HL-60/S4 treated with retinoic acid at 250 ng/mL for 4 days and 3 days (cell line): ENCODE measurements around the gene CACFD1.

Experiments
- in situ Hi-C: fragments of 300-500 bp; cut with MboI; formaldehyde crosslinking; loops from 2 replicates; pipeline ENCODE4 v1.7.0; 2022; ENCODE audit warnings: low sequenced_read_pairs

CACFD1 gene

DNA sequence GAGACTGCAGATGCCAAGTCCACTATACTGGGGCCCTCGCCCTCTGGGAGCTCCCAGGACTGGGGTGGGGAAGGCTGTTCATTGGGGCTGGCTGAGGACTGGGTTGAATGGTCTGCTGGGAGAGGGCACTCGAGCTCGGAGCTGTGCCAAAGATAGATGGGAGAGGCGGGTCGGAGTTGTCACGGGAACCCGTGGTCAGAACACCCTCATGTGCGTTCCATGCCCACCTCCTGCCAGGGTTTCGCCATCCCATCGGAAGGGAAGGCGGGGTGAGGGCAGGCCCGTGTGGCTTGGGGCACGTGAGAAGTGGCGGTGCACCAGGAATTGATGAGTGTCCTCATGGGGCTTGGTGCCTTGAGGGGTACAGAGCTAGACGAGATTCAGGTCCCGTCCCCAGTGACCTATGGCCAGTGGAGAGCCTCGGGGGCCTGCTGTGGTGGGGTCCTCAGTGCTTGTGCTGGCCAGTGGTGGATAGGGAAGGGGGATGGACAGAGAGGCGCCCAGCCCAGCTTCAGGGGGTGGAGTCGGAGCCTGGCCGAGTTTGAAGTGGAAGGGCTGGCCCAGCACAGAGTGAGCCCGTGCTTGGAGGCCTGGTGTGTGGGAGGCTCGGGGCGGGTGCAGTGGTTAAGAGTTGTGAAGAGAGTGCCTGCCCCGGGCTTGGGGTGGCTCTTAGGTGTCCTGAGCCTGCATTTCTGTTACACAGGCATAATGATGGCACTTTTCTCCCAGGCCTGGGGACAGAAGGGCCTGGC is 4.3 kb downstream of the CACFD1 start:
- in situ Hi-C loops = no loop called here

DNA sequence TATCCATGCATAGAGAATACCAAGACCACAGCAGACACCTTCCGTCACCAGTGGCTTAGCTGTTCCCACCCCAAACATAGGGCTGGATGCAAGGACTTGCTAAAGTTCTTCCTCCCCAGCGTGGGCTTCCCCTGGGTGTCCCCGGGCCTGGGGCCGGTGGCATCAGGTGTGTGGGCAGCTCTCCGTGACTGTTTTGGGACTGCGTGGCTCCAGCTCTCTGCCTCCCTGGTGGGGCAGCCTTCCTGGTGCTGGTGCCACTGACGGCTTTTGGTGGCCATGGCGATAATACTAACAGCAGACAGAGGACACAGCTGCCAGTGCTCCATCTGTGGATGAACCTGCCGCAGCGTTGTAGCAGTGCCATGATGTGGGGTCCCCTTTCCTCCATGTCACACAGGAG is 4.9 kb downstream of the CACFD1 start:
- in situ Hi-C loops = no loop called here

DNA sequence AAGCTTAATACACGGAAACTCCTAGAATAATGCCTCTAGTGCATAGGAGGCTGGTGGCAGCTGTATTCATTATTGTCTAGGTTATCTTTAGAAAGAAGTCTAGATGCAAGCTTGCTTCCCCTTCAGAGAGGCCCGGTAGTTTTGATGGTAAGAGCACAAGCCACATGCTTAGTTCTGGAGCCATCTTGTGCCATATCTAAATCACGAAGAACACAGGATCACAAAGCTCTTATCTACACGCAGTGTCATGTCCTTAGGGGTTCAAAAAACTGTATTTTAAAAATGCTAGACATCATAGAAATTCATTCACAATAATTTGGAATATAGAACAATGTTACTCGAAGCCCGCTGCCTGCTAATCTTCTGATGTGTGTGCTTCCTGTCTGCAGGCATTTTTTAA is 6.2 kb downstream of the CACFD1 start:
- in situ Hi-C loops = no loop called here

GRCh38 chr9:133467101-133467500 is 7.3 kb downstream of the CACFD1 start:
- in situ Hi-C loops = no loop called here

DNA sequence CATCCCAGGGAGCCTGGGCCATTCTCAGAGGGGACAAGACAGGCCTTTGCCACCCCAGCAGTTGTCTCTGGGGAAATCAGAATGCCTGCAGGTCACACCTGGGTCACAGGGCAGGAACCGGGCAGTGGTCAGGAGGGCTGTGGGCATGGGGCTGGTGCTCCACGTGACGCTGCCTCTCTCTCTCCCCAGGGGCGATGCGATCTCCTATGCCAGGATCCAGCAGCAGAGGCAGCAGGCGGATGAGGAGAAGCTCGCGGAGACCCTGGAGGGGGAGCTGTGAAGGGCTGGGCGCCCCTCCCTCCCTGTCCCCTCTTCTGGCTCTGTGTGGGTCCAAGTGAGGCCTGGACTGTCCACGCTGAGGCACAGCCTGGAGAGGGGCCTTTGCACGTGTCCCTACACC is 8.6 kb downstream of the CACFD1 start:
- in situ Hi-C loops = no loop called here

GRCh38 chr9:133468777-133469421 is 9.1 kb downstream of the CACFD1 start:
- in situ Hi-C loops = no loop called here

DNA sequence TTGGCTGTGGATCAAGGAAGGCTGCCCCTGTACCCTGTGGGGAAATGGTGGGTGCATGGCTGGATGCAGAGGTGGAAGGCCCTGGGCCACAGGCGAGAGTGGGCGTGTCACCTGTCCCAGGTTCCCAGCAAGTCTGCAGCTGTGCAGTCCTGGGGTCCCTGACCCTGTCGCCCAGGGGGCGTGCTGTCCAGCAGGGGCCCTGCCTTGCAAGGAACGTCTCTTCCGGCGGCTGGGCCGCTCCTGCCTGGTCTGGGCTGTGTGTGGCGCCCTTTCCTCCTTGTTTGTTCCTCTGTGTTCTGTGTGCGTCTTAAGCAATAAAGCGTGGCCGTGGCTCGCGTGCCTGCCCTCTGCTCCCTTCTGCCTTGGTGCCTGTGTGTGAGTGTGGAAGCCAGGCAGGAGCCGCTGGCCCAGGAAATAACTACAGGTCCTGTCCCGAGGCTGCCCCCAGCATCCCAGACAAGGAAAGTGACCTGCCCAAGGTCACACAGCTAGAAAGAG is 10.7 kb downstream of the CACFD1 start:
- in situ Hi-C loops = no loop called here

- in situ Hi-C loops = no loop called here
Observed at GRCh38 chr9:133470988-133471387, 11.2 kb downstream of the CACFD1 start.

- in situ Hi-C loops = no loop called here
Observed at GRCh38 chr9:133471551-133472276, 11.9 kb downstream of the CACFD1 start.

- in situ Hi-C loops = no loop called here
Observed at GRCh38 chr9:133472277-133472645, 12.5 kb downstream of the CACFD1 start.

DNA sequence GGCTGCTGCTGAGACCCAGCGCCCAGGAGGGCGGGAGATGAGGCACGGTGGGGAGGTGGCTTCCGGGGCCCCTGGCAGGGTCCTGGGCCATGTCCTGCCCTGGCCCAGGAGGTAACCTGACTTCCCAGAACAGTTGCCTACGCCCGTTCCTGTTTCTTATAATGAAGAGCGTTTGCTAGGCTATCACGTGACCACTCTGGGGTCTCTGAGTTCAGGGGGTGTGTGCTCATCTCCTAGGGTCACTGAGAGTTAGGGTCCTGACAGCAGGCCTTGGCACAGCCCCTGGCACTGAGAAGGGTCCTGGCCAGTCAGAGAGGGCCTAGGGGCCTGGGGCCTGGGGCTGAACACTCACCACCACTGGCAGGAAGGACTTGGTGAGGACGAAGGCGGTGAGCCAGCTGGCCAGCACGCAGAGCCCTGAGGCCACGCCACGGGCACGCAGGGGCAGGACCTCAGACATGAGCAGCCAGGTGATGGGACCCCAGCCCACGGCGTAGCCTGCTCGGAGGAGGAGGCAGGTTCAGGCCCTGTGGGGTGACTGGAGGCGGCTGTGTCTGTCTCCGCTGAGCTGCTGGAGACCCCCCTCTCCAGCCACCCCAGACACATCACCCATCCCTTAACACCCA is 13.1 kb downstream of the CACFD1 start:
- in situ Hi-C loops = no loop called here

DNA sequence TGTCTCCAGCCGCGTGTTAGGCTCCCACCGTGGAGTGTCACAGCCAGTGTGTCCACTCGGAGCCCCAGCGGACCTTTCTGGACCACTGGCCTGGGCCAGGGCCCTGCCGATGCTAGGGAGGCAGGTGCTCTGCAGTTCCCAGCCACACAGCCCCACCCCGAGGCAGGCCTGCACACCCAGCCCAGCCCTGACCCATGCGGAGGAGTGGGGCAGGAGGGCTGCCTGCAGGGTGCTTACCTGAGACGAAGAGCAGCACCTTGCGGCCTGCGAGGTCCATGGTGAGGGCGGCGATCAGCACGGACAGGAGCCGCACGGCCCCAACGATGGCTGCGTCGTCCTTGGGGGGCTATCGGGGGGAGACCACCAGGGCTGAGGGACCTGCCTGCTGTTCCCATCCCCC is 14.0 kb downstream of the CACFD1 start:
- in situ Hi-C loops = no loop called here

GRCh38 chr9:133474215-133474614 is 14.4 kb downstream of the CACFD1 start:
- in situ Hi-C loops = no loop called here

DNA sequence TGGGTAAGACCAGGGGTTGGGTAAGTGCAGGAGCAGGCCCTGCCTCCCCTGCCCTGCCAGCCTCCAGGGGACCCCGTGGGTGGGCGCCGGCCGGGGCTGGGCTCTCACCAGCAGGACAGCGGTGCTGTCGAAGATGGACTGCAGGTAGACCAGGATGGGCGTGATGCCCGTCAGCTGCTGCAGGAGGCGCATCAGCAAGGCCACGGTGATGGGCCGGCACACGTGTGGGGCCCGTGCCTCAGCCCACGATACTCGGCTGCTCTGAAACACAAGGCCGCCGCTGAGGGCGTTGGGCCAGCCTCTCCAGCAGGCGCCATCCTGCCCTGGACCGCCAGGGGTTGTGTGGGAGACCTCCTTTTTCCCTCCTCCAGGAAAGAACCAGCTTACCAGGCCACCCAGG is 15.1 kb downstream of the CACFD1 start:
- in situ Hi-C loops = no loop called here

GRCh38 chr9:133475292-133476012 is 15.7 kb downstream of the CACFD1 start:
- in situ Hi-C loops = no loop called here

GRCh38 chr9:133476036-133476931 is 16.5 kb downstream of the CACFD1 start:
- in situ Hi-C loops = no loop called here

- in situ Hi-C loops = no loop called here
Observed at GRCh38 chr9:133476941-133477340, 17.2 kb downstream of the CACFD1 start.

GRCh38 chr9:133477461-133477860 is 17.7 kb downstream of the CACFD1 start:
- in situ Hi-C loops = no loop called here

GRCh38 chr9:133477992-133478850 is 18.4 kb downstream of the CACFD1 start:
- in situ Hi-C loops = no loop called here
